Measurements from ENCODE around the gene KAZALD1.

Gene KAZALD1

DNA sequence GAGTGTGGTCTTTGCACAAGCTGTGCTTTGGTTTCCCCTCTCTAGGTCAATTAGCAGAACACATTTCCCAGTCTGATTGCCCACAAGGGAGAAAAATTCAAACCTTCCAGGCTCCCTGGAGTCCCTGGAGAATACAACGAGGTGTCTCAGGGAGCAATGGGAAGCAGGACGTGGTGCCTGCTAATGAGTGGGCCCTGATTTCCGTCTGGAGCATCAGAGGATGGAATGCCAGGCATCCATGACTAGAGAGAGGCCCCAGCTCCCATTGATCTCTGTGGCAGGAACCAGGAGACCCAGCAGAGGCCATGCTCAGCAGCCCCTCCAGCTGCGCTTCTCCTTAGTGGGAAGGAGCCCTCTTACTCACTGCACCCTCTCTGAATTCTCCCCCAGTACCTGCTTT, 36.1 kb downstream of the KAZALD1 start:
- TF ChIP-seq EZH2phosphoT487 (IDR thresholded peaks at IDR 0.05; ENCODE audit: low read depth) = no peak
- TF ChIP-seq, protein P1, sequence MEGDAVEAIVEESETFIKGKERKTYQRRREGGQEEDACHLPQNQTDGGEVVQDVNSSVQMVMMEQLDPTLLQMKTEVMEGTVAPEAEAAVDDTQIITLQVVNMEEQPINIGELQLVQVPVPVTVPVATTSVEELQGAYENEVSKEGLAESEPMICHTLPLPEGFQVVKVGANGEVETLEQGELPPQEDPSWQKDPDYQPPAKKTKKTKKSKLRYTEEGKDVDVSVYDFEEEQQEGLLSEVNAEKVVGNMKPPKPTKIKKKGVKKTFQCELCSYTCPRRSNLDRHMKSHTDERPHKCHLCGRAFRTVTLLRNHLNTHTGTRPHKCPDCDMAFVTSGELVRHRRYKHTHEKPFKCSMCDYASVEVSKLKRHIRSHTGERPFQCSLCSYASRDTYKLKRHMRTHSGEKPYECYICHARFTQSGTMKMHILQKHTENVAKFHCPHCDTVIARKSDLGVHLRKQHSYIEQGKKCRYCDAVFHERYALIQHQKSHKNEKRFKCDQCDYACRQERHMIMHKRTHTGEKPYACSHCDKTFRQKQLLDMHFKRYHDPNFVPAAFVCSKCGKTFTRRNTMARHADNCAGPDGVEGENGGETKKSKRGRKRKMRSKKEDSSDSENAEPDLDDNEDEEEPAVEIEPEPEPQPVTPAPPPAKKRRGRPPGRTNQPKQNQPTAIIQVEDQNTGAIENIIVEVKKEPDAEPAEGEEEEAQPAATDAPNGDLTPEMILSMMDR (IDR thresholded peaks at IDR 0.05; ENCODE audit: low read depth, low read length) = no peak
- Histone ChIP-seq H2AFZ (ENCODE audit: low read depth, low read length) (no peak overlapping the region), H3K79me2 (ENCODE audit: low read length) (no peaks in the 10 kb centered on the region), H3K27me3 (ENCODE audit: low read depth, low read length) (peaks cover 10% of the 10 kb centered on the region; the same call in 1 of the 2 replicates), H3K4me3 (ENCODE audit: low read length) (no peak overlapping the region), H3K27ac (ENCODE audit: low read length) (no peak overlapping the region), H3K9ac (ENCODE audit: low read length) (no peak overlapping the region), H3K4me1 (ENCODE audit: low read length) (peaks cover 2% of the 10 kb centered on the region; the same call in 1 of the 2 replicates), H3K4me2 (ENCODE audit: low read length) (no peak overlapping the region), H4K20me1 (ENCODE audit: insufficient read depth, low read length) (no peaks in the 10 kb centered on the region), H3K36me3 (replicated peaks; ENCODE audit: low read depth, low read length) (no peaks in the 10 kb centered on the region), H3K9me3 (ENCODE audit: insufficient read depth, low read length) (no peaks in the 10 kb centered on the region)

DNA sequence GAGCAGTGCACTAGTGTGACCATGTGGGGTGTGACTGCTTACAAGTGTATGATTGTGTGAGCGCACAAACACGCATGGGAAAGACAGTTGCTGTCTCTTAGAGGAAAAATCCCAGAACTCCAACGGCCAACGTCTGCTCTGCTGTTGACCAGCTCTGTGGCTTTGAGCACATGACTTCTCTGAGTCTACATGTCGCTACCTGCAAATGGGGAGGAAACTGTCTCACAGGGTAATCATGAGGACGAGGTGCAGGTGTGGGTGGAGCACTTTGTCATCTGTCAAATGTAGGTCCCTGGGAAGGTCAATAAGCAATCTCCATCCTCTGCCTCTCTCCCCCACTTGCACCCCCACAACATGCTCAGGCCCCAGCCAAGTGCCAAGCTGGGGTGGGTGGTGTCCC, 38.1 kb downstream of the KAZALD1 start:
- H3K4me2 ChIP-seq (ENCODE audit: low read length) = no peak overlapping the region
- no peaks in the 10 kb centered on the region for H4K20me1 ChIP-seq (ENCODE audit: insufficient read depth, low read length)
- H3K9ac ChIP-seq (ENCODE audit: low read length) = no peak overlapping the region
- H3K4me1 ChIP-seq (ENCODE audit: low read length) = peaks cover 2% of the 10 kb centered on the region; the same call in 1 of the 2 replicates
- H2AFZ ChIP-seq (ENCODE audit: low read depth, low read length) = no peak overlapping the region
- peaks cover 10% of the 10 kb centered on the region; the same call in 1 of the 2 replicates for H3K27me3 ChIP-seq (ENCODE audit: low read depth, low read length)
- no peak overlapping the region for H3K4me3 ChIP-seq (ENCODE audit: low read length)
- TF ChIP-seq, protein P1 (IDR thresholded peaks at IDR 0.05; ENCODE audit: low read depth, low read length) = no peak
- TF ChIP-seq EZH2phosphoT487 (IDR thresholded peaks at IDR 0.05; ENCODE audit: low read depth) = no peak
- H3K9me3 ChIP-seq (ENCODE audit: insufficient read depth, low read length) = no peaks in the 10 kb centered on the region
- H3K79me2 ChIP-seq (ENCODE audit: low read length) = no peaks in the 10 kb centered on the region
- no peak overlapping the region for H3K27ac ChIP-seq (ENCODE audit: low read length)
- H3K36me3 ChIP-seq (replicated peaks; ENCODE audit: low read depth, low read length) = no peaks in the 10 kb centered on the region

DNA sequence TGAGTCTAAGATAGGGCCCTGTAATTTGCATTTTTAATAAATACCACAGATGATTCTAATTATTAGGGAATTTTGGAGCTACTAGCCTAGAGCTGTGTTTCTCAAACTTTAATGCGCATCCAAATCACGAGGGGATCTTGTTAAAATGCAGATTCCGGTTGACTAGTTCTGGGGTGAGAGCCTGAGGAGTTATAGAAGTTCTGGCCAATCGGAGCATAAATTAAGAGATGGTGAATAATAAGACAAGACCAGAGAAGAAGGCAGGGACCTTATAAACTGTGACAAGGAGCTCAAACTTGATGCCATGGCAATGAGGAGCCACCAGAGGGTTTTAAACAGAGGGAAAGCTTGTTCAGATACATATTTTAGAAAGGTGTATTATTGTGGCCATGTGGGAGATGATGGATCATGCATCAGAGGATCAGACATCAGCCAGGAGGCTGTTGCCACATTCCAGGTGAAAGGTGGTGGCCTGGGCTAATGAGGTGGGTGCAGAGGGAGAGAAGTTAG, 39.6 kb downstream of the KAZALD1 start:
- H3K4me2 ChIP-seq (ENCODE audit: low read length) = no peak overlapping the region
- H3K79me2 ChIP-seq (ENCODE audit: low read length) = no peaks in the 10 kb centered on the region
- no peak overlapping the region for H3K27ac ChIP-seq (ENCODE audit: low read length)
- peaks cover 10% of the 10 kb centered on the region; the same call in 1 of the 2 replicates for H3K27me3 ChIP-seq (ENCODE audit: low read depth, low read length)
- H3K9me3 ChIP-seq (ENCODE audit: insufficient read depth, low read length) = no peaks in the 10 kb centered on the region
- H4K20me1 ChIP-seq (ENCODE audit: insufficient read depth, low read length) = no peaks in the 10 kb centered on the region
- no peak overlapping the region for H3K4me3 ChIP-seq (ENCODE audit: low read length)
- H3K36me3 ChIP-seq (replicated peaks; ENCODE audit: low read depth, low read length) = no peaks in the 10 kb centered on the region
- TF ChIP-seq, protein P1 (IDR thresholded peaks at IDR 0.05; ENCODE audit: low read depth, low read length) = no peak
- TF ChIP-seq EZH2phosphoT487 (IDR thresholded peaks at IDR 0.05; ENCODE audit: low read depth) = no peak
- H2AFZ ChIP-seq (ENCODE audit: low read depth, low read length) = no peak overlapping the region
- no peak overlapping the region for H3K9ac ChIP-seq (ENCODE audit: low read length)
- H3K4me1 ChIP-seq (ENCODE audit: low read length) = no peaks in the 10 kb centered on the region

DNA sequence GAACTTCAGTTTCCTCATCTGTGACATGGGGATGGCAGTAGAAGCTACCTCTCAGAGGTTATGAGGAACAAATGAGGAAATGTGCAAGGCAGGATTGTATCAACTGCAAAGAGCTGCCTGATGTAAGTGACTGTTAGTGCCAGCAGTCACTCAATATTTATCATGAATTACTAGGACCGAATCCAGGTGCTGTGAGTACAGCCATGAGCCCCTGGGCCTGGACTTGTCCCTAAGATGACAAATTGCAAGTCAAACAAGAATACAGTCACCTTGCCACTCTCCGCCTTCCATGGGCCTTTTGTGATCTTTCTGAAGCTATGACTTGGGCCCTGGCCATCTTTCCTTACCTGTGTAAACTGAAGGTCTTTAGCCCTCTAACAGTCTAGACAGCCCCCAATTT, 41.6 kb downstream of the KAZALD1 start:
- no peak overlapping the region for H2AFZ ChIP-seq (ENCODE audit: low read depth, low read length)
- H3K4me3 ChIP-seq (ENCODE audit: low read length) = no peak overlapping the region
- H3K79me2 ChIP-seq (ENCODE audit: low read length) = no peaks in the 10 kb centered on the region
- no peak overlapping the region for H3K27ac ChIP-seq (ENCODE audit: low read length)
- no peaks in the 10 kb centered on the region for H4K20me1 ChIP-seq (ENCODE audit: insufficient read depth, low read length)
- H3K9ac ChIP-seq (ENCODE audit: low read length) = no peak overlapping the region
- H3K36me3 ChIP-seq (replicated peaks; ENCODE audit: low read depth, low read length) = no peaks in the 10 kb centered on the region
- H3K4me1 ChIP-seq (ENCODE audit: low read length) = no peaks in the 10 kb centered on the region
- TF ChIP-seq EZH2phosphoT487 (IDR thresholded peaks at IDR 0.05; ENCODE audit: low read depth) = no peak
- TF ChIP-seq, protein P1 (IDR thresholded peaks at IDR 0.05; ENCODE audit: low read depth, low read length) = no peak
- peaks cover 10% of the 10 kb centered on the region; the same call in 1 of the 2 replicates for H3K27me3 ChIP-seq (ENCODE audit: low read depth, low read length)
- H3K4me2 ChIP-seq (ENCODE audit: low read length) = no peak overlapping the region
- no peaks in the 10 kb centered on the region for H3K9me3 ChIP-seq (ENCODE audit: insufficient read depth, low read length)

Data from OCI-LY3 (cell line).